Measurements from ENCODE around the gene S100B.

- TF ChIP-seq CTCF (IDR thresholded peaks at IDR 0.05), result no peak
- TF ChIP-seq POLR2A (IDR thresholded peaks at IDR 0.05), result no peak
- TF ChIP-seq EP300 (IDR thresholded peaks at IDR 0.05), result no peak
These were observed 7.0 kb downstream of the S100B start for GRCh38 chr21:46597896-46598343.

Data from stomach (tissue), 4 donors.